Activated CD8-positive, alpha-beta memory T cell treated with anti-CD3 and anti-CD28 coated beads, Interleukin-2, amount 50 U/mL, for 24 hours (primary cell): Measurements from ENCODE around the gene TMEM174.

Experiments used
- DNase-seq: peaks from one replicate; pipeline ENCODE4 v3.0.0-alpha.2; 2020; ENCODE audit errors: extremely low read depth

The TMEM174 gene

DNA sequence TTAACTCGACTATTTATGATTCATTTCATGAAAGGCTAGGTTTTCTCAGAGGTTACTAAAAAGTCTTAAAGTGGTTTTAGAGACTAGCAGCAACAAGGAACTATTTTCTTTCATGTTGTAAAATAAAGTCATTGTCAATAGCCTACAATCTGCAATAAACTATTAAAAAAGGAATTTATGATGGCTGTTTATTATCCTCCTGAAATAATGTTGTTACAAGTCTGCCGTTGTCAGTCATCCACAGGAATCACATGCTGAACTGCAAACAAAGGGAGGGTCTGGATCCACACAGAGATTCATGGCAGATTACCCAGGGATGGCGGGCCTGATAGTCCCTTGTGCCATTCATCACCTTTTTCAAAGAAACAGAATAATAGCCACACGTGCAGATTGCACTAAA is 49.2 kb downstream of the TMEM174 start:
- no peak for DNase-seq
